Glutamatergic neuron (in vitro differentiated cells): ENCODE data around the gene R3HDM2. TPM values are rescaled to one million over a fixed set of nuclear protein-coding genes. Genes with fewer than 3 reads are reported as not detected.

Experiments
- DNase-seq: peaks from one replicate; pipeline ENCODE4 v3.0.0; 2022
- H3K27ac Mint-ChIP-seq: one replicate; pipeline ENCODE4 v1.8.0; 2020; ENCODE audit warnings: mild to moderate bottlenecking, mixed read lengths, inconsistent platforms; ENCODE audit not compliant: unreplicated experiment
- H3K27me3 Mint-ChIP-seq: one replicate; pipeline ENCODE4 v1.8.0; 2020; ENCODE audit warnings: mild to moderate bottlenecking, moderate library complexity, mixed read lengths, inconsistent platforms; ENCODE audit not compliant: unreplicated experiment
- H3K36me3 Mint-ChIP-seq: one replicate; pipeline ENCODE4 v1.8.0; 2020; ENCODE audit warnings: mild to moderate bottlenecking, mixed read lengths, inconsistent platforms; ENCODE audit not compliant: unreplicated experiment
- H3K4me1 Mint-ChIP-seq: one replicate; pipeline ENCODE4 v1.8.0; 2020; ENCODE audit warnings: mild to moderate bottlenecking, low read depth, mixed read lengths, inconsistent platforms; ENCODE audit not compliant: unreplicated experiment
- H3K4me3 Mint-ChIP-seq: one replicate; pipeline ENCODE4 v1.8.0; 2020; ENCODE audit warnings: mild to moderate bottlenecking, mixed read lengths, inconsistent platforms; ENCODE audit not compliant: unreplicated experiment
- H3K9me3 Mint-ChIP-seq: one replicate; pipeline ENCODE4 v1.8.0; 2020; ENCODE audit warnings: mild to moderate bottlenecking, moderate library complexity, mixed read lengths, inconsistent platforms; ENCODE audit not compliant: unreplicated experiment
- total RNA-seq: library from RNA; stranded (reverse); fragmentation: NEBNext Ultra II Directional; extraction: Animal tissue kit (Norgen Biotek cat#: 25700); gene quantifications from one replicate; pipeline ENCODE4 v1.2.1, GENCODE V29; 2021; ENCODE audit not compliant: unreplicated experiment
- TF ChIP-seq, protein P1 (sequence below): fragments of 200-600 bp; sonication (generic); IDR thresholded peaks from one replicate; pipeline ENCODE4 v1.5.0; 2021; ENCODE audit not compliant: partially characterized antibody, unreplicated experiment

R3HDM2 gene
- total RNA-seq, 1 donor from 2014 or later, result 106 TPM

DNA sequence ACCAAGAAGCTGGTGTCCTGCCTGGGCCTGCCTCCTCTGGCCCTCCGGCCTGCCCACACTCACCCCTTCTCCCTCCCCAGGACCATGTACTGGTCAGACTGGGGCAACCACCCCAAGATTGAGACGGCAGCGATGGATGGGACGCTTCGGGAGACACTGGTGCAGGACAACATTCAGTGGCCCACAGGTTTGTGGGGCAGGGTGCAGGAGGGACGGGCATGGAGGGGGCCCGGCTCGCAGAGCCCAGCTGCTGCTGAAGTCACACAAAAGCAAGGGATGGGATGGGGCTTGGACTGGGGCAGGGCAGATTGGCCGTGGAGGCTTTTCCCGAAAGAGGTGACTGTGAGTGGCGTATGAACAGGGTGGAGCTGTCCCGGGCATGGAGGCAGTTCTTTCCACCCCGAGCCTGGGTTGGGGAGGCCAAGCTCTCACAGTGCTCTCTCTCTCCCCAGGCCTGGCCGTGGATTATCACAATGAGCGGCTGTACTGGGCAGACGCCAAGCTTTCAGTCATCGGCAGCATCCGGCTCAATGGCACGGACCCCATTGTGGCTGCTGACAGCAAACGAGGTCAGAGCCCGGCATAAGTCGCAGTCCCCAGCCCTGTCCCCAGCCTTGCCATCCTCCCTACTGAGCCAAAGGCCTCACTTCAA, 222.1 kb downstream of the R3HDM2 start:
- Mint-ChIP-seq H3K27ac (no peak overlapping the region), H3K9me3 (peaks cover 8% of the 10 kb centered on the region)
- TF ChIP-seq, protein P1, sequence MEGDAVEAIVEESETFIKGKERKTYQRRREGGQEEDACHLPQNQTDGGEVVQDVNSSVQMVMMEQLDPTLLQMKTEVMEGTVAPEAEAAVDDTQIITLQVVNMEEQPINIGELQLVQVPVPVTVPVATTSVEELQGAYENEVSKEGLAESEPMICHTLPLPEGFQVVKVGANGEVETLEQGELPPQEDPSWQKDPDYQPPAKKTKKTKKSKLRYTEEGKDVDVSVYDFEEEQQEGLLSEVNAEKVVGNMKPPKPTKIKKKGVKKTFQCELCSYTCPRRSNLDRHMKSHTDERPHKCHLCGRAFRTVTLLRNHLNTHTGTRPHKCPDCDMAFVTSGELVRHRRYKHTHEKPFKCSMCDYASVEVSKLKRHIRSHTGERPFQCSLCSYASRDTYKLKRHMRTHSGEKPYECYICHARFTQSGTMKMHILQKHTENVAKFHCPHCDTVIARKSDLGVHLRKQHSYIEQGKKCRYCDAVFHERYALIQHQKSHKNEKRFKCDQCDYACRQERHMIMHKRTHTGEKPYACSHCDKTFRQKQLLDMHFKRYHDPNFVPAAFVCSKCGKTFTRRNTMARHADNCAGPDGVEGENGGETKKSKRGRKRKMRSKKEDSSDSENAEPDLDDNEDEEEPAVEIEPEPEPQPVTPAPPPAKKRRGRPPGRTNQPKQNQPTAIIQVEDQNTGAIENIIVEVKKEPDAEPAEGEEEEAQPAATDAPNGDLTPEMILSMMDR, result no peak

DNA sequence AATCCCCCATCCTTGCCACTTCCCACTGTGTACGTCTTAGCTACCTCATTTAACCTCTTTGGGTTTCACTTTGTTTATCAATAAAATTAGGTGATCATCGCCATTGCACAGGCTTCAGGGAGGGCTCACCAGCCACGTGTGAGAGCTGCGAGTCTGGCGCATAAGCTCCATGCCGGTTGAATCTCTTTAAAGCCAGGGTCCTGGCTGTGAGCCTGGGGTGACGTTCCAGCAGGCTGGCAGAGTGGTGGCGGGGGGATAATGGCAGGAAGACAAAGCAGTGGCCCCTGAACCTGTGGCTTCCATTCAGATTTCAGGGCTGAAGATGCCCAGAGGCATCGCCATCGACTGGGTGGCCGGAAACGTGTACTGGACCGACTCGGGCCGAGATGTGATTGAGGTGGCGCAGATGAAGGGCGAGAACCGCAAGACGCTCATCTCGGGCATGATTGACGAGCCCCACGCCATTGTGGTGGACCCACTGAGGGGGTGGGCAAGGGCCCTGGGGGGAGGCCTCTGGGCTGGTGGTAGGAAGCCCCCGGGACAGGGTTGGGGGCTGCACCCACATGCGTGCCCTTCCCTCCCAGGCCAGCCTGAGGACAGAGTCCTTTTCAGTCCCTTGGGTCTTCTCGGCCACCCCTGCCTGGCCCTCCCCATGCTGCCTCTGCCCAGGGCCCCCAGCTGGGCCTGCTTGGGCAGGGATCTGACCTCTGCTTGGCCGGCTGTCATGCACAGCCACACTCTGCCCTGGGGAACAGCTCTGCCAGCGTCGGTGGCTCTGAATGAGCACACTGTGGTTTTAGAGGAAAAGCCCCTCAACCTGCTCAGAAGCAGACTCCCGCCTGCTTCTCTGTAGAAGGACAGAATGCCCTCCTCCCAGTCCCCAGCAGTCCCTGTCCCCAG, 222.9 kb downstream of the R3HDM2 start:
- H3K9me3 Mint-ChIP-seq, result peaks cover 4% of the 10 kb centered on the region
- no peaks in the 10 kb centered on the region for H3K4me1 Mint-ChIP-seq
- H3K4me3 Mint-ChIP-seq, result no peak overlapping the region
- TF ChIP-seq, protein P1, result no peak
- H3K27ac Mint-ChIP-seq, result no peak overlapping the region
- no peaks in the 10 kb centered on the region for H3K36me3 Mint-ChIP-seq
- DNase-seq, result no peak
- H3K27me3 Mint-ChIP-seq, result peaks cover 11% of the 10 kb centered on the region

More for the DNA sequence above, 222.1 kb downstream of the R3HDM2 start:
- Mint-ChIP-seq H3K36me3 (no peaks in the 10 kb centered on the region), H3K4me1 (peaks cover 5% of the 10 kb centered on the region), H3K27me3 (peaks cover 13% of the 10 kb centered on the region), H3K4me3 (no peak overlapping the region)
- DNase-seq, result no peak

DNA sequence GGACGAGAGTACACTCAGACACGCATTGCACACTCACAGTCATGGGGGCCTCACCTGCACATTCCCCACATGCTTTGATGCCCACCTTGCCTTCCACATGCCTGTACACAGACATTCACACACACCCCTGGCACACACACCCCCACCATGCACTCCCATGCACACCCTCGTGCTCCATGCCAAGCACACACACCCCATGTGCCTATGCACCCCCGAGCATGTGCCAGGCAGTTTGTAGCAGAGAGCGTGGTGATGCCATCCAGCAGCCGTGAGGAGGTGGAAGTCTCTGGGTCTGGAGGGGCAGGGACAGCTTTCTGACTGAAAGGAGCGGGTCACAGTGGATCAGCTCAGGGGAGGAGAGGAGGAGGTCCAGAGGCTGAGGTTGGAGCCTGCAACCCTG, 224.9 kb downstream of the R3HDM2 start:
- no peak overlapping the region for H3K4me3 Mint-ChIP-seq
- no peaks in the 10 kb centered on the region for H3K4me1 Mint-ChIP-seq
- no peak for DNase-seq
- TF ChIP-seq, protein P1, result no peak
- H3K9me3 Mint-ChIP-seq, result peaks cover 5% of the 10 kb centered on the region
- peaks cover 10% of the 10 kb centered on the region for H3K27me3 Mint-ChIP-seq
- no peak overlapping the region for H3K27ac Mint-ChIP-seq
- peaks cover 4% of the 10 kb centered on the region for H3K36me3 Mint-ChIP-seq

DNA sequence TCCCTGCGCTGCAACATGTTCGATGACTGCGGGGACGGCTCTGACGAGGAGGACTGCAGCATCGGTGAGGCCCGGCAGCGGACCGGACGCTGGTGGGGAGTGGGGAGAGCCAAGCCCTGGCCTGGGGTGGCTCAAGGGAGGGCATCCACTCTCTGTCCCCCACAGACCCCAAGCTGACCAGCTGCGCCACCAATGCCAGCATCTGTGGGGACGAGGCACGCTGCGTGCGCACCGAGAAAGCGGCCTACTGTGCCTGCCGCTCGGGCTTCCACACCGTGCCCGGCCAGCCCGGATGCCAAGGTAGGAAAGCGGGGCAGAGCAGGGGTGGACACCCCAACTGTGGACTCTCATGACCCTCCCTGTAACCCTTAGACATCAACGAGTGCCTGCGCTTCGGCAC, 225.7 kb downstream of the R3HDM2 start:
- peaks cover 5% of the 10 kb centered on the region for H3K9me3 Mint-ChIP-seq
- H3K27ac Mint-ChIP-seq, result no peak overlapping the region
- TF ChIP-seq, protein P1, result no peak
- H3K4me3 Mint-ChIP-seq, result no peak overlapping the region
- H3K27me3 Mint-ChIP-seq, result peaks cover 12% of the 10 kb centered on the region
- H3K36me3 Mint-ChIP-seq, result peaks cover 5% of the 10 kb centered on the region
- no peaks in the 10 kb centered on the region for H3K4me1 Mint-ChIP-seq
- no peak for DNase-seq

DNA sequence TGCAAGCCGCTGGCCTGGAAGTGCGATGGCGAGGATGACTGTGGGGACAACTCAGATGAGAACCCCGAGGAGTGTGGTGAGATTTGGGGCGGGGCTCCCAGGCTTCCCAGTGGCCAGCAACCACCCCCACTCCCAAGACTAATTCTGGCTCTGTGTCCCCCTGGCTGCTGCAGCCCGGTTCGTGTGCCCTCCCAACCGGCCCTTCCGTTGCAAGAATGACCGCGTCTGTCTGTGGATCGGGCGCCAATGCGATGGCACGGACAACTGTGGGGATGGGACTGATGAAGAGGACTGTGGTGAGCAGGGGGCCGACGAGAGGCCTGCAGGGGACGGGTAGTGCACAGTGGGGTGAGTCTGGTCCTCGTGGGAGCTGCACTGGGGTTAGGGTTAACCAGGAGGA, 226.4 kb downstream of the R3HDM2 start:
- peaks cover 3% of the 10 kb centered on the region for H3K9me3 Mint-ChIP-seq
- TF ChIP-seq, protein P1, result no peak
- H3K4me3 Mint-ChIP-seq, result no peak overlapping the region
- peaks cover 12% of the 10 kb centered on the region for H3K27me3 Mint-ChIP-seq
- H3K27ac Mint-ChIP-seq, result no peak overlapping the region
- no peaks in the 10 kb centered on the region for H3K4me1 Mint-ChIP-seq
- DNase-seq, result no peak
- peaks cover 5% of the 10 kb centered on the region for H3K36me3 Mint-ChIP-seq
